Measurements from ENCODE around the gene RBM6. TPM values are rescaled to one million over a fixed set of nuclear protein-coding genes. Genes with fewer than 3 reads are reported as not detected.

The RBM6 gene
- total RNA-seq, 1 experiment from 2014 or later: 118 TPM

DNA sequence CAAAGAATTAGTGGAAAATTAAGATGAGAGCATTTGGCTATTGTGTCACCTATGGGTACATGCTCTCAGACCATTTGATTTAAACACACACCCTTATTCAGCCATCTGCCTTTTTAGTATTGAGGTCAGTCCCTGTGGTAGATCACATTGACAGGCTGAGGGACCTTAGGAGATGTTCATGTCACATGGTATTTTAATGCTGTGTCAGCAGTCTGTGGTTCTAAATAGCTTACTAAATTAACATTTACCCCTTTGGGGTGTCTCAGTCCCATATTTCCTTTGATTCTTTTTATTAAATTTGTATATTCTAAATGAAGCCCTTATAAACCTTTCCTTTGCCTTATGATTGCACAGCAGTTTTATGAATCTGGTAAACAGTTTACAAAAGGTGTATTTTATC is 151.0 kb downstream of the RBM6 start:
- no peak for TF ChIP-seq IRF2 (CRISPR knock-in tag; IDR thresholded peaks at IDR 0.05; ENCODE audit: borderline replicate concordance, low read depth)
- Mint-ChIP-seq H3K27me3 (ENCODE audit: low read depth) (no peaks in the 10 kb centered on the region), H3K27ac (no peak overlapping the region), H3K9me3 (peaks cover 6% of the 10 kb centered on the region), H3K36me3 (peaks cover 52% of the 10 kb centered on the region), H3K4me1 (peaks cover 8% of the 10 kb centered on the region), H3K4me3 (no peak overlapping the region; the same call in 1 of the 2 replicates)
- CTCF ChIA-PET: no interaction called here
- ATAC-seq (no peak), DNase-seq (ENCODE audit: low spot score) (no peak)
- POLR2A ChIA-PET: no interaction called here

DNA sequence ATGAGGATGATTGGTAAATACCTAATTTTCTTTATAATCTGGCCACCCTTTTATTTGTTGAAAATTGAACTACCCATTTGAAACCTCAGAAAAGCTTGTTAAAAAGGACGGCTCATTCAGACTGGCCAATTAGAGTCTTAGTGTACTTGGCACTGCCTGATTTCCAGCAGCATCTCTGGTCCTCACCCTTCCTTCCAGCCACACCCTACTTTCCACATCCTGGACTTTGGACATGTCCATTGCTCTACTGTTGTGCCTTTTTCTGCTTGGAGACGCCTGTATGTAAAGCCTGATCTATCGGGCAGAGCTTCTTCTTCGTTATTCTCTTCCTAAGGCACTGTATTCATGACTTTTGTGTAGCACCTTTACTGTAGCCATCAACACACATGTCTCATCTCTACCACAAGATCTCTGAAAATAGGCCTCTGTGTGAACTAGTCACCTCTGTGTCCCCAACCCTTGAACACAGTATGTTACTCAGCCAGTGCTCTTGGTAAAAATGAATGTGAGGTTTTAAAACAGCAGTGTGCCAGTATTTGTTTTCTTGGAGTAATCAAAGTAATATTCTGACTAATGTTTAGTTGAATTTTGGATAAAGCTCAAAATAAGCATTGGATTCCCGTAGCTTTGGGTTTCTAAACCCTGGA is 155.5 kb downstream of the RBM6 start:
- H3K9me3 Mint-ChIP-seq: no peaks in the 10 kb centered on the region
- no peaks in the 10 kb centered on the region for H3K27me3 Mint-ChIP-seq (ENCODE audit: low read depth)
- peaks cover 3% of the 10 kb centered on the region for H3K4me1 Mint-ChIP-seq
- no peak for TF ChIP-seq IRF2 (CRISPR knock-in tag; IDR thresholded peaks at IDR 0.05; ENCODE audit: borderline replicate concordance, low read depth)
- no peak for TF ChIP-seq AFF4 (CRISPR knock-in tag; IDR thresholded peaks at IDR 0.05; ENCODE audit: borderline replicate concordance)
- no peak for TF ChIP-seq SOX15 (CRISPR knock-in tag; IDR thresholded peaks at IDR 0.05)
- TF ChIP-seq RELA (CRISPR knock-in tag; IDR thresholded peaks at IDR 0.05; ENCODE audit: borderline replicate concordance): no peak
- no peak for TF ChIP-seq ATF2 (CRISPR knock-in tag; IDR thresholded peaks at IDR 0.05; ENCODE audit: borderline replicate concordance, low read depth)
- TF ChIP-seq TP53 (CRISPR knock-in tag; IDR thresholded peaks at IDR 0.05): no peak
- TF ChIP-seq ZNF317 (CRISPR knock-in tag; IDR thresholded peaks at IDR 0.05; ENCODE audit: borderline replicate concordance, low read depth): no peak
- TF ChIP-seq SMAD4 (CRISPR knock-in tag; IDR thresholded peaks at IDR 0.05): no peak
- TF ChIP-seq KAT7 (CRISPR knock-in tag; IDR thresholded peaks at IDR 0.05; ENCODE audit: borderline replicate concordance): no peak
- TF ChIP-seq ZBTB21 (CRISPR knock-in tag; IDR thresholded peaks at IDR 0.05; ENCODE audit: borderline replicate concordance): no peak
- no peak for TF ChIP-seq MXD4 (CRISPR knock-in tag; IDR thresholded peaks at IDR 0.05; ENCODE audit: borderline replicate concordance)
- no peak for TF ChIP-seq ZNF416 (CRISPR knock-in tag; IDR thresholded peaks at IDR 0.05)
- TF ChIP-seq, protein P1, sequence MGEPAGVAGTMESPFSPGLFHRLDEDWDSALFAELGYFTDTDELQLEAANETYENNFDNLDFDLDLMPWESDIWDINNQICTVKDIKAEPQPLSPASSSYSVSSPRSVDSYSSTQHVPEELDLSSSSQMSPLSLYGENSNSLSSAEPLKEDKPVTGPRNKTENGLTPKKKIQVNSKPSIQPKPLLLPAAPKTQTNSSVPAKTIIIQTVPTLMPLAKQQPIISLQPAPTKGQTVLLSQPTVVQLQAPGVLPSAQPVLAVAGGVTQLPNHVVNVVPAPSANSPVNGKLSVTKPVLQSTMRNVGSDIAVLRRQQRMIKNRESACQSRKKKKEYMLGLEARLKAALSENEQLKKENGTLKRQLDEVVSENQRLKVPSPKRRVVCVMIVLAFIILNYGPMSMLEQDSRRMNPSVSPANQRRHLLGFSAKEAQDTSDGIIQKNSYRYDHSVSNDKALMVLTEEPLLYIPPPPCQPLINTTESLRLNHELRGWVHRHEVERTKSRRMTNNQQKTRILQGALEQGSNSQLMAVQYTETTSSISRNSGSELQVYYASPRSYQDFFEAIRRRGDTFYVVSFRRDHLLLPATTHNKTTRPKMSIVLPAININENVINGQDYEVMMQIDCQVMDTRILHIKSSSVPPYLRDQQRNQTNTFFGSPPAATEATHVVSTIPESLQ (CRISPR knock-in tag; IDR thresholded peaks at IDR 0.05): no peak
- TF ChIP-seq USF1 (CRISPR knock-in tag; IDR thresholded peaks at IDR 0.05): no peak
- no peak for TF ChIP-seq NR2C2 (CRISPR knock-in tag; IDR thresholded peaks at IDR 0.05)
- TF ChIP-seq ZNF425 (CRISPR knock-in tag; conservative IDR thresholded peaks at IDR 0.05): no peak
- no peak for TF ChIP-seq CREM (CRISPR knock-in tag; IDR thresholded peaks at IDR 0.05)
- TF ChIP-seq ESRRA (CRISPR knock-in tag; IDR thresholded peaks at IDR 0.05; ENCODE audit: borderline replicate concordance): no peak
- no peak for TF ChIP-seq NFYB (CRISPR knock-in tag; conservative IDR thresholded peaks at IDR 0.05; ENCODE audit: low read depth)
- CTCF ChIA-PET: no interaction called here
- H3K4me3 Mint-ChIP-seq: no peak overlapping the region
- ATAC-seq (no peak), DNase-seq (ENCODE audit: low spot score) (no peak)
- no peak overlapping the region for H3K27ac Mint-ChIP-seq
- peaks cover 82% of the 10 kb centered on the region for H3K36me3 Mint-ChIP-seq
- POLR2A ChIA-PET: no interaction called here
